Measurements from ENCODE around the gene CLDN24.

Gene CLDN24

GRCh38 chr4:183321079-183321478 lies 1.1 kb downstream of the CLDN24 start:
- DNase-seq (ENCODE audit: low spot score), result no peak

DNA sequence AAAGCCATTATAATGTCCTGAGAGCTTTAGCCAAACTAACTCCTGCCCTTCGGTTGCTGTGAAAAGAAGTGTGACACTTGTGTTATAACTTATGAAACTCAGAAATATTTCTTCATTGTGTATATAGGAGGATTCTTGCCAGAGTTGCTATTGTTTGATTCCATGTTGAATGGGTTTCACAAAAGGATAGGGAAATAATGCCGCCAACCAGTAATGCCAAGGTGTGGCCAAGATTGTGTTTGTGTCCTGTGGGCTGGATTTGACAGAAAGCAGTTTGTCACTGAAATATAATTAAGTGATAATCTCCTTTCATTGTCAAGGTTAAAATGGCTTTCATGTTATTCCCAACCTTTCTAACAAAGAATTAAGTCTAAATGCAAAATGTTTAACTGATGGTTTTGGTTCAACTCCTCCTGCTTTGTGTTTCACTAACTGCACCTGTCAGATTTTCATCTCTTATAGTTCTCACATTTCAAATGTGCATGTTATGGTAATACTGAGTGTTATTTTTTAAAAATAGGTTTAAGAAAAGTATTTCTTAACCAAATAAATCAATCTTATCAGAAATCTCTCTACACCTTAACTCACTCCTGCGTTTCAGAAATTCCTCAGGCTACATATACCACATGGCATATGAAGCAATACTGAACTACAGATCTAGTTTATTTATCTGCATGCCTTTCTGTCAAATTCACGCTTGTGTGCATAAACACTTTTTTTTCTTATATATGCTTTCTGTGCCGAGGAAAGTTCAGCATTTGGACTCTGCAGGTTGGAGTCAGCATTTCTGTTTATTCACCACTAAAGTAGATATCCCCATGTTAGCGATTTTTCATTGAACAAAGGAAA lies 1.8 kb downstream of the CLDN24 start, which contains the start of gene CLDN22:
CLDN22 (minus strand) TSS at position 66 of the 849 bp plus-strand sequence; CDS start at position 8, 58 bp downstream.
- DNase-seq (ENCODE audit: low spot score), result no peak

- no peak for DNase-seq (ENCODE audit: low spot score)
Measured at GRCh38 chr4:183318656-183319055, 3.6 kb downstream of the CLDN24 start.

DNA sequence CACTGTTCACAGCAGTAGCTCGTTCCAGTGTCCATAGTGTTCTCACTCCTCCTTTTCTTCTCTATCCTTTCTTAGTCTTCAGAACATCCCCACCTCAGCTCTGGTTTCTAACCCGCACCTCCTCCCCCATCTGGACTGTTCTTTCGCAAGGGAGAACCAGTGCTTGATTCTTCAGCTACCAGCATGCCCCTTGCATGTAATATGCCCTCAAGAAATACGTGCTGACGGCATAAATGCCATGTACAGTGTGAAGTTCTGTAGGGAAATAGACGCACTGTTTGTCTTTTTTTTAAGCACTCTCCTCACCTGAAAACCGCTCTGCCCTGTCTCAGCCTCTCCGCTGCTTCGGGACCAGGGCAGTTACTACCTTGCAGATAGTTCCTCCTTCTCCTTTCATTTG lies 7.4 kb downstream of the CLDN24 start:
- DNase-seq (ENCODE audit: low spot score), result no peak

GRCh38 chr4:183314336-183314735 lies 7.9 kb downstream of the CLDN24 start:
- no peak for DNase-seq (ENCODE audit: low spot score)

DNA sequence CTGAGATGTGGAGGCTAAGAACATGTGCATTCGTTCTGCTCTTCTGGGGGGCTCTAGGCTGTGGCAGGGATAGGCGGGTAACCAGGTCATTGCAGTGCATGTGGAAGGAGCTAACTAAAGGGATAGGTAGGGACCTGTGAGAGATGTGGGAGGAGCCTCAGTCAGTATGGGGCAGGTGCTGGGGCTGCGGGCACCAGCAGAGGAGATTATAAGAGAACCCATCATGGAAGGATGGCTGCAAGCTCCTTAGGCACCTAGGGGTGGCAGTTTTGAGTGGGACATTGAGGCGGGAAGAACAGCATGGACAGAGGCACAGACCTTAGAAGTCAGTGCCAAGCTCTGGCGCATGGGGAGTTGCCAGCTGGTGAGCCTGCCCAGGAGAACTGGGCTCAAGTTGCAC lies 9.4 kb downstream of the CLDN24 start:
- DNase-seq (ENCODE audit: low spot score), result no peak

DNA sequence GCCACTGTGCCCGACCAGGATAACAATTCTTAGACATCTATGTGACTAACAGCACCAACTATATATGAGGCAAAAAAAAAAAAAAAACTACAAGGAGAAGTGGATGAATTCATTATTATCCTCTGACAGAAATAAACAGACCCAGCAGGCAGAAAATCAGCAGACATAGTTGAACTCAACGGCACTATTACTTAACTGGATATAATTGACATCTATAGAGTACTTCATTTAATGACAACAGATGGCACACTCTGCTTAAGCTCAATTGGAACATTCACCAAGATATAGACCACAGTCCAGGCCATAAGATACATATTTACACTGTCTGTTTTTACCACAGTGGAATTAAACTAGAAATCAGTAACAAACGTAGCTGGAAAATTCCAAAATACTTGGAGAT lies 15.4 kb downstream of the CLDN24 start:
- no peak for DNase-seq (ENCODE audit: low spot score)

DNA sequence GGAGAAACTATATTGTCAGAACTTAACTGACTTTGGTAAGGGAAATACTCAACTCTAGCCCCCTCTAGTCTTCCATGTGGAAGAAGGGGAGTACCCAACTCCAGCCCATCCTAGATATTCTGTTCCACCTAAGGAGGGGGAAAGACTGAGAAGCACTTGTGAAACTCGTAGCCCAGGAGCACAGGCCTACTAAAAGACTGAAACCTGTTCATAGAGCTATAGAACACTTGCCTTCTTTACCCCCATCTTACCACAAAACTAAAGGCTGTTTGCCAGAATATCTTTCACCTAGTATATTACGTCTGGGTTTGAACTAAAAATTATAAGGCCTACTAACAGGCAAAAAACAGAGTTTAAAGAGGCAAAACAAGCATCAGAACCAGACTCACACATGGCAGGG lies 17.7 kb downstream of the CLDN24 start:
- DNase-seq (ENCODE audit: low spot score), result no peak

DNA sequence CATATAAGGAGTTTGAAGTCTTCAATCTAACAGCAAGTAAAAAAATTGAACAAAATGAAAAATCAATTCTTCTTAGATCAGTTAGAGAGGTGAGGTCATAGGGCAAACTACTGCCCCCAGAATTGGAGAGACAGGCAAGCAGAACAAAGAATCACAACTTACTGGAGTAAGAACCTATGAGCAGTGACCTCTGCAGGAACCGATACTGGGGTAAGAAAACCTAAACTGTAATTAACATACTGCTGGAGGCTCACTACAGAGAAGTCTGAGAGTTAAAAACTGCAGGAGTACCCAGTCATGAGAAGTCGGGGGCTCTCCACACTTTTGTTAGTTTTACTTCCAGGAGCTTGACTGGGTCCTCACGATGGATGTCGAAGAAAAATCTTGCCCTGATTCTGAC lies 18.2 kb downstream of the CLDN24 start:
- DNase-seq (ENCODE audit: low spot score), result no peak

- DNase-seq (ENCODE audit: low spot score), result no peak
Measured at GRCh38 chr4:183303301-183303700, 18.9 kb downstream of the CLDN24 start.

DNA sequence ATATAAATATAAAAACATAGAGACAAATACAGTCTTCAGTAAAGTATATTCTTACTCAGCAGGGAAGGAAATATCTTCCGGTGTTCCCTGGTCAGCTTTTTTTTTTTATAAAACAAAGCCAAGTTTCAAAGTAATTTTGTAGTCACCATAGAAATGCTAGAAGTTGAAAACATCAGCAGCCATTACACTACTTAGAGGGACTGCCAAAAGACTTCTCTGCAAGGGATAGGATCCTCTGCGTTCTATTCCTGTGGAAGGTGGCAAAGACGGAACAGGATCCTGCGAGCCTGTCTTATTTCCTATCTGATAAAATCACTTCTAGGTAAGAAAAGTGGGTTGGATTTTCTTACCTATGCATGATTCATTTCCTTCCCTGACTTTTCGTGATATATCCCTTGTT lies 21.6 kb downstream of the CLDN24 start:
- DNase-seq (ENCODE audit: low spot score), result no peak

- DNase-seq (ENCODE audit: low spot score), result peak; percentile 11
Measured at GRCh38 chr4:183300070-183300469, 22.2 kb downstream of the CLDN24 start.

GRCh38 chr4:183299464-183299863 lies 22.8 kb downstream of the CLDN24 start:
- no peak for DNase-seq (ENCODE audit: low spot score)

- DNase-seq (ENCODE audit: low spot score), result no peak
Measured at GRCh38 chr4:183297675-183298074, 24.6 kb downstream of the CLDN24 start.

DNA sequence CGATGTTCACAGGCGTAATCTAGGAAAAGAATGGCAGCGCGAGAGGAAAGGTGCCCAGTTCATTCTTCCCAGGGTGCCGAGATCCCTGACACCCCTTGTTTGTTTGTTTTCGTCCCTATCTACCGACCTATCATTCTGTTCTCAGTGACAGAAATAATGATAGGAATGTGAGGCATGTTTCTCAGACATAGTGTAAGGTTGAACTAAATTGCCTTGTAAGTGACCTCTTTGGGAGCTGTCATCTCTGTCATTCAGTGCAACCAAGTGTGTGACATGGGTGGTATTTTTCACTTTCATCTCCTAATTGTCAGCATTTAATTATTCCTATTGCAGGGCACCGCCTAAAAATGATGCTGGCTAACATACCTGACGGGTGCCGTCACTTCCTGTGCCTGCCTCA lies 26.5 kb downstream of the CLDN24 start:
- DNase-seq (ENCODE audit: low spot score), result no peak

- DNase-seq (ENCODE audit: low spot score), result no peak
Measured at GRCh38 chr4:183291070-183291469, 31.2 kb downstream of the CLDN24 start.

- no peak for DNase-seq (ENCODE audit: low spot score)
Measured at GRCh38 chr4:183289688-183290087, 32.5 kb downstream of the CLDN24 start.

DNA sequence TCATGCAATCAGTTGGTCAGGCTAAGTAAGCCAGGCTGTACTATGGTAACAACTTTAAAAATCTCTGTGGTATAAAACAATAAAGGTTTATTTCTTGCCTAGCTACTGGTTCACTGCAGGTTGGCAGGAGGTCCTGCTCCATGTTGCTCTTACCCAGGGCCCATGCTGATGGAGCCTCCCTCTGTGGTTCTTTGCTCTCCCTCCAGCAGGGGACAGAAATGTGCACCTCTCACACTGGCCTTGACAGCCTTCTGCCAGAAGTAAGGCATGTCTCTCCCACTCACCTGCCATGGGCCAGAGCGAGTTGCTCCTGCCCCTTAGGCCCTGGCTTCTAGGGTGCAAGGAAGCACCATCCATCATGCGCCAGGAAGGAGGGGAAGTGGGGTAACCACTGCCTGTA lies 33.3 kb downstream of the CLDN24 start:
- no peak for DNase-seq (ENCODE audit: low spot score)

GRCh38 chr4:183287677-183288076 lies 34.5 kb downstream of the CLDN24 start:
- no peak for DNase-seq (ENCODE audit: low spot score)

- no peak for DNase-seq (ENCODE audit: low spot score)
Measured at GRCh38 chr4:183287309-183287659, 34.9 kb downstream of the CLDN24 start.

- no peak for DNase-seq (ENCODE audit: low spot score)
Measured at GRCh38 chr4:183286590-183287308, 35.5 kb downstream of the CLDN24 start.

GRCh38 chr4:183285886-183286285 lies 36.3 kb downstream of the CLDN24 start:
- no peak for DNase-seq (ENCODE audit: low spot score)

- no peak for DNase-seq (ENCODE audit: low spot score)
Measured at GRCh38 chr4:183284965-183285364, 37.3 kb downstream of the CLDN24 start.

Measured in kidney capillary endothelial cell (primary cell).